ENCODE measurements around the gene IKZF1. TPM values are rescaled to one million over a fixed set of nuclear protein-coding genes. Genes with fewer than 3 reads are reported as not detected.
"Not testable (repeated sequence)": the region's sequence is repeated elsewhere in the genome, so short reads cannot be mapped to it uniquely, and the experiment has no call there.

The IKZF1 gene
- polyA plus RNA-seq, 4 donors = 1.3 to 1.9 (median 1.5) TPM

GRCh38 chr7:50331564-50332208 is 27.2 kb downstream of the IKZF1 start:
- DNase-seq (ENCODE audit: low read depth in 4 of 4, low spot score in 3 of 4) = no peak

GRCh38 chr7:50332241-50333165 is 28.0 kb downstream of the IKZF1 start:
- DNase-seq (ENCODE audit: low read depth in 4 of 4, low spot score in 3 of 4) = no peak

DNA sequence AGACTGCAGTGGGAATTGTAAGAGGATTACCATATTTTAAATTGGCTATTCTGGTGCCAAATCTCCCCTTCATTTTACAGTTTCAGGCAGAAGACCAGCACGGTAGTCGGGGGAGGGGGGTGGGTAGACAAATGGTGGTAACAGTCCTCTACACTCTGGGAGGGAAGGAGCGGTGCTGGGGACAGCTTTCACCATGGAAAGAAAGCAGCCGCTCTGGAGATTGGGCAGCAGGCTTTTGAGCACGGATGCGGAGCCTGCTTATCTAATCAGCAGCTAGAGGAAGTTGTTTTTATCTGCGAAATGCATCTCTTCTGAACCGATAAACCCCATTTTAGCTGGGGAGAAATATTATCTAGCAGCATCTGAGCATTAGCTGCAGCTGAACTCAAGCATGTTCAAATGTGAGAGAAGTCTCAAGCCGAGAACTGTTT is 28.7 kb downstream of the IKZF1 start:
- DNase-seq (ENCODE audit: low read depth in 4 of 4, low spot score in 3 of 4) = no peak

- DNase-seq (ENCODE audit: low read depth in 4 of 4, low spot score in 3 of 4) = no peak
Observed at GRCh38 chr7:50334341-50334994, 30.0 kb downstream of the IKZF1 start.

DNA sequence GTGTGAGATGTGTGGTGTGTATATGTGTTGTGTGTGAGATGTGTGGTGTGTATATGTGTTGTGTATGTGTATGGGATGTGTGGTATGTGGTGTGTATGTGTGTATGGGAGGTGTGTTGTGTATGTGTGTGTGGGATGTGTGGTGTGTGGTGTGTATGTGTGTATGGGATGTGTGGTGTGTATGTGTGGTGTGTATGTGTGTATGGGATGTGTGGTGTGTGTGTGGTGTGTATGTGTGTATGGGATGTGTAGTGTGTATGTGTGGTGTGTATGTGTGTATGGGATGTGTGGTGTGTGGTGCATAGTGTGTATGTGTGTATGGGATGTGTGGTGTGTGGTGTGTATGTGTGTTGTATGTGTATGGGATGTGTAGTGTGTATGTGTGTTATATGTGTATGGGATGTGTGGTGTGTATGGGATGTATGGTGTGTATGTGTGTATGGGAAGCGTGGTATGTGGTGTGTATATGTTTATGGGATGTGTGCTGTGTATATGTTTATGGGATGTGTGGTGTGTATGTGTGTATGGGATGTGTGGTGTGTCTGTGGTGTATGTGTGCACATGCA is 30.8 kb downstream of the IKZF1 start:
- DNase-seq (ENCODE audit: low read depth in 4 of 4, low spot score in 3 of 4) = no peak

GRCh38 chr7:50335795-50336754 is 31.6 kb downstream of the IKZF1 start:
- no peak for DNase-seq (ENCODE audit: low read depth in 4 of 4, low spot score in 3 of 4)

DNA sequence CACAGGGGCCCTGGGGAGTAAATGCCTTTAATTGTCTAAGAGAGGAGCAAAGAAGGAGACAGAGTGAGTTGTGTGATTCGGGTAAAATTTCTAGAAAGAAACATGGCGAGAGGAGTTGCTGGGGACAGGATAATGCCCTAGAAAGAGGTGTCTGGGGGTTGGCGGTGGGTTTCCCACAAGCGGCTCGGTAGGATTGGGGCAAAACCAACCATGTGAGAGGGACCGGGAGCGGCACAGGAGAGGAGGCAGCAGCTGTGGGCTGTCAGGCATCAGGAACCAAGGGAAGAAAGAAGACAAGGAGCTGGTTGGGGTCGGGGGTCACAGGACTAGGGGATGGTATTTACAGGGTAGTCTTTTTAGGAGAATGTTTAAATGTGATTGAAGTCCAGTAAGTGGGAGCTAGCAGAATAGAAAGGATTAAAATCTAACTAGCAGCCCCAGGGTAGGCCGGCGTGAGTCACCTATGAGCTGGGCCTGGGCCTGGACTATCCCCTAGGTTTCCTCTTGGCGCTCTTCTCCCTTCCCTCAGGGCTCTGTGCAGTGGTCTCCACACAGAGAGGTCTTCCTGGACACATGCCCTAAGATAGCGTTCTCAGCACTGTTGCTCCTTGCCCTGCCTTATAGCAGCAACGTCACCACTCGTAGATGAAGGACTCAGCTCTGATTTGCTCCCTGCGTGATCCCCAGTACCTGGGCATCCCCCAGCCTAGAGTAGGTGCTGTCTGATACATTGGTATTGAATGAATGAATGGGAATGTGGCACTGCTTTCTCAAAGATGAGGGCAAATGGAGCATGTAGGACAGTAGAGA is 32.6 kb downstream of the IKZF1 start:
- no peak for DNase-seq (ENCODE audit: low read depth in 4 of 4, low spot score in 3 of 4)

- DNase-seq (ENCODE audit: low read depth in 4 of 4, low spot score in 3 of 4) = not testable (repeated sequence)
Observed at GRCh38 chr7:50339472-50339871, 35.0 kb downstream of the IKZF1 start.

DNA sequence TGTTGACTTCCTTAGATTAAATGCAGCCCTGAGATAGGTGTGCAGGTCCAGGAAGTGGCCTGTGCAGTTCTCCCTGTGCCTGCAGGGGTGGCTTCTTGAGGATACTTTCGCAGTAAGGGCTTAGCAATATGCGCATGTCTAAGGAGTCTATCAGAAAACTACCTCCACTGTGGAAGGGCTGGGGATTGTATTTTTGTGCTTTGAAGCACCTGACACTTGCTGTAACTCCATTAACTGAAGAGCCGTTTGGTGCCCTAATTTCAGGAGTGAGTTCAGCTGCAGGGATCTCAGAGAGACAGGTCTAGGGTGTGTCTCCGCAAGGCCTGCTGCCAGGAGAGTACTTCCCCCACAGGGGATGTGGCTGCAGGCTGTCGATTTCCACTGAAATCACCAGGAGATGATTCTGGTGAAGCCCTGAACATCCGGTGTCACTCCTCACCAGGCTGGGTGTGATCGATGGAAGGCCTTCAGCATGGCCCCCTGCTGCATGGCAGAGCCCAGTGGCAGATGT is 35.5 kb downstream of the IKZF1 start:
- DNase-seq (ENCODE audit: low read depth in 4 of 4, low spot score in 3 of 4) = no peak

- DNase-seq (ENCODE audit: low read depth in 4 of 4, low spot score in 3 of 4) = no peak
Observed at GRCh38 chr7:50341724-50342123, 37.2 kb downstream of the IKZF1 start.

DNA sequence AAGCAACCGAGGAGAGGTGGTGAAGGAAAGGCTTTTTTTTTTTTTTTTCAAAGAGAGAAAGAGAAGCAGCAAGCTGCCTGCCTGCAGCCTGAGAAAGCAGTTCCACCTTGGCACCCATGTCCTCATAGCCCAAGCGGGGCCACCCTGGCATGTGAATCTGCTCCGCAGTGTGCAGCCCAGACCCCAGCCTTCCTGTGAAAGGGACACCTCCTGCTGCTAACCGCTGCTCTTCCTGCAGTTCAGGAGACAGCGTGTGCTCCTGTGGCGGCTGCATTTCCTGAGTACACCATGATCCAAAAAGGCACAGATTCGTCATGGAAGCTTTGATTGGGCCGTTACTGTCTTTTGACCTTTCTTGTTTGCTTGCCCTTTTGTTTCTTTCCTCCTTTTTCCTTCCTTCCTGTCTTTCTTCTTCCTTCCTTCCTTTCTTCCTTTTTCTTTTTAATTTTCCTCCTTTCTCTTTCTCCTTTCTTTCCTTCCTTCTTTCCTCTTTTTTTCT is 38.1 kb downstream of the IKZF1 start:
- no peak for DNase-seq (ENCODE audit: low read depth in 4 of 4, low spot score in 3 of 4)

DNA sequence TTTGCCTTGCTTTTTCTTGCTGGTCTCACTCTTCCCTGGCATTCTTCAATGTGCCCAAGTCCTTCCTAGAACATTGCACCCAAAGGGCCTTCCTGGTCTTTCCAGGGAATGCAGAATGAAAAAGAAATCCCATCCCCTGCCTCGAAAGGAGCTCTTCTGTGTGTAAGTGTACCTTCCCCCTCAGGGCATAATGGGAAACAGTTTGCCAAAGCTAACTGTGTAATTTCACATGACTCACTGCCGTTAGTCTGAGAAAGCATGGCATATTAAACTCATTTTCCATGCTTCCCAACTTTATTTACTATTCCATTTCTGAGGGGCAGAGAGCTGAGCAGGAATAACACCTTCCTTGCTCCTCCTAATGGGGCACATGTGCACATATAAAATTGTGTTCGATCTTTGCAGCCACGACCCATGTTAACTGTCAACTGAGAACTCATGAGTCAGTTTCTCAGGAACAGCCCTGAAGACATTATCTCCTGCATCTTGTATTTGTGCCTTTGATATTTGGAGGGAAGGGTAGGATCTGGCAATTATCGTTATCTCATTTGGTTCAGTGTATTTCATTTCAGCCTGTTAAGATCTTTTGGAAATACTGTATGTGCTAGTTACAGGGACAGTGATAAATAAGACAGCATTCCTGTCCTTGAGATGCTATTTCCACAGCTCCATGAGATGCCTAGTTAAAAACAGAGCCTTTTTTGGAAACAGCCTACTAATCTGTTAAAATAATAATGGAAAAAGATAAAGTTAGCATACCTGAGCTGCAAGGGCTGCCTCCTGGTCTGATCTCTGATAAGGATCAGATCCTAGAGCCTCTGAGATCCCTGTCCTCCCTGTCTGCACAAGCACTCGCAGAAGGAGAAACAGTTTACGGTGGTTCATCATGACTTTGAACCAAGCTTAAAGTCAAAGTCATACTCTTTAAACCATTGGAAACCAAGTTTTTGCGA is 42.3 kb downstream of the IKZF1 start:
- no peak for DNase-seq (ENCODE audit: low read depth in 4 of 4, low spot score in 3 of 4)

DNA sequence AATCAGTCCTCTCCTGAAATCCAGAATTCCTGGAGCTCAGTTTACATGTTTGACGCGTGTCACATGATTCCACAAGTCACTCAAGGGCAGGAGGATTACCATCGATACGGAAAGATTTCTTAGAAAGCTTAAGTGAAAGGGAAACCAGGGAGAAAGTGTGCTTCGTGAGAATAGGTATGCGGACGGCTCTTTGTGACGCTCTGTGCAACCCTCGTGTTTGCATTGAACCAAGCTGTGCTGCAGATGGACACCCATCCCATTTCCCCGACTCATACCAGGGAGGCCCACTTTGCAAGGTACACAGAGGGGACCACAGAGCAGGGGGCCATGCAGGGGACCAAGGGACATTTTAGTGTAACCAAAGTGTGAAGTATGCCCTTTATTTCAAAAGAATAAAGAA is 43.2 kb downstream of the IKZF1 start:
- DNase-seq (ENCODE audit: low read depth in 4 of 4, low spot score in 3 of 4) = no peak

GRCh38 chr7:50348469-50349162 is 44.1 kb downstream of the IKZF1 start:
- no peak for DNase-seq (ENCODE audit: low read depth in 4 of 4, low spot score in 3 of 4)

GRCh38 chr7:50349399-50349798 is 44.9 kb downstream of the IKZF1 start:
- no peak for DNase-seq (ENCODE audit: low read depth in 4 of 4, low spot score in 3 of 4)

DNA sequence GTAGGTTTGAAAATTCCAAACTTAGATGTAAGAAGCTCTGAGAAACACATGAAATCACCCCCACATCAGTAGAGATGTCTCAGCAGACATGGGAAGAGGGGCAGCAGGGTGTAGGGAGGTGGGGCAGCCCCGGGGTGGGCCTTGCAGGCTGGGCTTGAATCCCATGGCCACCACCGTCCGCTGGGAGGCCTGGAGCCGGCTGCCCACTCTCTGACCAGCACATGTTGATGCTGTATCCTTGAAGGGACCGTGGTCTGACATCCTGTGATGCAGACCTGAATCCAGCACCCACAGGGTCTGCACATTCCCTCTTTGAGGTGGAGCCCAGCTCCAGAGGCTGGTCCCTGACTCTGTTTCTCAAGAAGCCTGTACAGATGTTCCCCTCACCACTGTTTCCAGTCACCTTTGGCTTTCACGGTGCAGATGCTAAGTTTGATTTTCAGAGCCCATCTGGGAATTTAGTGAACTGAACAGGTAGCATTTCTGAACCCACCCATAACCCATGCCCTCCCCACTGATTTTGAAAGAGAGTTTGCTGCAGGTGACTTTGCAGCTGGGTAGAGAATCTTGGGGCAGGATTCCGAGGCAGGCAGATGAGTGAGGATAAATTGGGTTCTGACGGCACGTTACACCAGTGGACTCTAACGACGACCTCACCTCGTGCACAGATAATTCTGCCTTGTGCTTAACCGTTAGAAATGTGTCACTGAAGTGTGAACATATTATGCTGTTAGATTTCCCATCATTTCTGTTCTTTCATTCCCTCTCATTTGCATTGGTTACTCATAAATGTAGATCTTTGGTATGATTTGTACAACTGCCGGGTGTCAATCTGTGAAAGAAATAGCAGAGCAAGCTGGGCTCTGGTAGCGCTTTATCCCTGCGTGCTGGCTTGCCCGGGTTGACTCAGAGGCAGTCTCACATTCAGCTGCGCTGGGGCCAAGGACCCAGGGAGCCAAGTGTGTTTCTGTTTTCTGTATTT is 45.7 kb downstream of the IKZF1 start:
- no peak for DNase-seq (ENCODE audit: low read depth in 4 of 4, low spot score in 3 of 4)

Data from right renal pelvis (tissue), 4 donors.